HL-60 (cell line): Measurements from ENCODE around the gene GKN2.

Source experiments
- DNase-seq, 2 experiments: peaks; one replicate each; pipeline ENCODE4 v3.0.0-alpha.2; 2010 to 2020; ENCODE audit warnings: low read depth in 1 of 2, low spot score in 1 of 2
- H3K27ac ChIP-seq: fragments of 250-450 bp; sonication (Bioruptor Pico); replicated peaks from 2 replicates; pipeline ENCODE4 v1.5.1; 2020; ENCODE audit warnings: mild to moderate bottlenecking, moderate library complexity
- H3K27me3 ChIP-seq: fragments of 250-450 bp; sonication (Bioruptor Pico); 2 replicates; pipeline ENCODE4 v1.5.1; 2021; ENCODE audit warnings: mild to moderate bottlenecking, moderate library complexity; ENCODE audit not compliant: insufficient read depth, poor library complexity, severe bottlenecking
- H3K4me3 ChIP-seq: replicated peaks from 2 replicates; pipeline ENCODE4 v1.5.1; 2011; ENCODE audit warnings: mild to moderate bottlenecking, control low read depth, low read length; ENCODE audit not compliant: insufficient read depth
- GABPA ChIP-seq: IDR thresholded peaks from 2 replicates; pipeline ENCODE4 v1.6.1; 2012; ENCODE audit warnings: low read depth
- POLR2AphosphoS5 ChIP-seq: IDR thresholded peaks from 2 replicates; pipeline ENCODE4 v1.6.1; 2012; ENCODE audit warnings: low read depth
- SPI1 ChIP-seq: IDR thresholded peaks from 2 replicates; pipeline ENCODE4 v1.6.1; 2012; ENCODE audit warnings: low read depth, mild to moderate bottlenecking, borderline replicate concordance
- TF ChIP-seq, protein P1 (sequence below): IDR thresholded peaks from 2 replicates; pipeline ENCODE4 v1.6.1; 2012; ENCODE audit warnings: low read depth; ENCODE audit not compliant: insufficient replicate concordance
- TF ChIP-seq, protein P2 (sequence below): IDR thresholded peaks from one replicate; pipeline ENCODE4 v1.5.1; 2011; ENCODE audit warnings: low read length, control low read depth, inconsistent platforms; ENCODE audit not compliant: insufficient read depth

GKN2 gene

DNA sequence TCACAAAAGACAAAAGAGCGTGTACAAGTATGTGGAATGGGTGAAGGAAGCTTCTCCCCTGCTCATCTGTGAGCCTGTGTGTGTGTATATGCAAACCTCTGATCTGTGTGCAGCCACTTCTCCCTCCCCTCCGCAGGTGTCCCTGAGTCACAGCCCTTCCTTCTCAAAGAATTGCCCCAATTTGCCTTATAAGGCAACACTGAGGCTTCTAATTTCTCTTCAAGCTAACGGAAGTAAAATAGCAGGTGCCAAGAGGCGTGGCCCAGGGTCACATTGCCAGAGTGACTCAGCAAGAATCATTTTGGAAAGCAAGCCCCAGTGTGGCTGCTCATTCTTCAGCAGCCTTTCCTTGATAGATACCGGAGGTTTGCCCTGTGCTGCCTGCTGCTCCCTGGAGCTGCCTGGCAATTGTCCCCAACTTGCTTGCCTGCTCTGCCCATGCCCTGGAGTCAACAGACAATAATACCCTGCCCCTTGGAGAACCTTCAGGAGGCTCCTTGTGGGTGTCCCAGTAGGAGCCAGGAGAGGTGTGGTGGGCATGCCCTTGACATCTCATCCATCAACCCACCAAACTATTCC is 44.2 kb downstream of the GKN2 start:
- TF ChIP-seq, protein P1, sequence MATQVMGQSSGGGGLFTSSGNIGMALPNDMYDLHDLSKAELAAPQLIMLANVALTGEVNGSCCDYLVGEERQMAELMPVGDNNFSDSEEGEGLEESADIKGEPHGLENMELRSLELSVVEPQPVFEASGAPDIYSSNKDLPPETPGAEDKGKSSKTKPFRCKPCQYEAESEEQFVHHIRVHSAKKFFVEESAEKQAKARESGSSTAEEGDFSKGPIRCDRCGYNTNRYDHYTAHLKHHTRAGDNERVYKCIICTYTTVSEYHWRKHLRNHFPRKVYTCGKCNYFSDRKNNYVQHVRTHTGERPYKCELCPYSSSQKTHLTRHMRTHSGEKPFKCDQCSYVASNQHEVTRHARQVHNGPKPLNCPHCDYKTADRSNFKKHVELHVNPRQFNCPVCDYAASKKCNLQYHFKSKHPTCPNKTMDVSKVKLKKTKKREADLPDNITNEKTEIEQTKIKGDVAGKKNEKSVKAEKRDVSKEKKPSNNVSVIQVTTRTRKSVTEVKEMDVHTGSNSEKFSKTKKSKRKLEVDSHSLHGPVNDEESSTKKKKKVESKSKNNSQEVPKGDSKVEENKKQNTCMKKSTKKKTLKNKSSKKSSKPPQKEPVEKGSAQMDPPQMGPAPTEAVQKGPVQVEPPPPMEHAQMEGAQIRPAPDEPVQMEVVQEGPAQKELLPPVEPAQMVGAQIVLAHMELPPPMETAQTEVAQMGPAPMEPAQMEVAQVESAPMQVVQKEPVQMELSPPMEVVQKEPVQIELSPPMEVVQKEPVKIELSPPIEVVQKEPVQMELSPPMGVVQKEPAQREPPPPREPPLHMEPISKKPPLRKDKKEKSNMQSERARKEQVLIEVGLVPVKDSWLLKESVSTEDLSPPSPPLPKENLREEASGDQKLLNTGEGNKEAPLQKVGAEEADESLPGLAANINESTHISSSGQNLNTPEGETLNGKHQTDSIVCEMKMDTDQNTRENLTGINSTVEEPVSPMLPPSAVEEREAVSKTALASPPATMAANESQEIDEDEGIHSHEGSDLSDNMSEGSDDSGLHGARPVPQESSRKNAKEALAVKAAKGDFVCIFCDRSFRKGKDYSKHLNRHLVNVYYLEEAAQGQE, result peak; percentile 54
- TF ChIP-seq POLR2AphosphoS5, result peak; percentile 87
- TF ChIP-seq, protein P2, sequence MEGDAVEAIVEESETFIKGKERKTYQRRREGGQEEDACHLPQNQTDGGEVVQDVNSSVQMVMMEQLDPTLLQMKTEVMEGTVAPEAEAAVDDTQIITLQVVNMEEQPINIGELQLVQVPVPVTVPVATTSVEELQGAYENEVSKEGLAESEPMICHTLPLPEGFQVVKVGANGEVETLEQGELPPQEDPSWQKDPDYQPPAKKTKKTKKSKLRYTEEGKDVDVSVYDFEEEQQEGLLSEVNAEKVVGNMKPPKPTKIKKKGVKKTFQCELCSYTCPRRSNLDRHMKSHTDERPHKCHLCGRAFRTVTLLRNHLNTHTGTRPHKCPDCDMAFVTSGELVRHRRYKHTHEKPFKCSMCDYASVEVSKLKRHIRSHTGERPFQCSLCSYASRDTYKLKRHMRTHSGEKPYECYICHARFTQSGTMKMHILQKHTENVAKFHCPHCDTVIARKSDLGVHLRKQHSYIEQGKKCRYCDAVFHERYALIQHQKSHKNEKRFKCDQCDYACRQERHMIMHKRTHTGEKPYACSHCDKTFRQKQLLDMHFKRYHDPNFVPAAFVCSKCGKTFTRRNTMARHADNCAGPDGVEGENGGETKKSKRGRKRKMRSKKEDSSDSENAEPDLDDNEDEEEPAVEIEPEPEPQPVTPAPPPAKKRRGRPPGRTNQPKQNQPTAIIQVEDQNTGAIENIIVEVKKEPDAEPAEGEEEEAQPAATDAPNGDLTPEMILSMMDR, result no peak
- peak; percentile 45; the same call in 1 of the 2 replicates for TF ChIP-seq GABPA
- TF ChIP-seq SPI1, result 0 out of 2 replicates have a peak, but pooled peaks have one; percentile 27
- no peak overlapping the region for H3K4me3 ChIP-seq
- H3K27me3 ChIP-seq, result no peaks in the 10 kb centered on the region
- peak; percentile 95 to 97 for DNase-seq
- H3K27ac ChIP-seq, result peak overlapping the region; percentile 87

DNA sequence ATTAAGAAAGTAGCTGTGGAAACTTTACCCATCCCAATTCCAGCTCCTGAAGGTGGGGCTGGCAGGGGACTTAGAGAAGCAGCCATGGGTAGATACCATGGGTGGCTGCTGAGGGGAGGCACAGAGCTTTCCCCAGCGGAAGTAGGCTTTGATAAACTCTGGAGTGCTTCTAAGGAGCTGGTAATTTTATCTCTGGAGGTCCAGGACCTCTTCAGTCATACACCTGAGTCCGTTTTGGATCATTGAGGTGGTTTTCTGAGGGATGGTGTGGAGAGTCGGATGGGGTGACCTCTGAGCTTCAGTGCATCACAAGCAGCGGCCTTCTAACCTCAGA is 44.8 kb downstream of the GKN2 start:
- Histone ChIP-seq H3K27me3 (no peaks in the 10 kb centered on the region), H3K27ac (peak overlapping the region; percentile 87), H3K4me3 (no peak overlapping the region)
- DNase-seq, result no peak
- TF ChIP-seq, protein P2, result no peak
- TF ChIP-seq POLR2AphosphoS5, result no peak
- no peak for TF ChIP-seq SPI1
- TF ChIP-seq, protein P1, result no peak
- no peak for TF ChIP-seq GABPA

DNA sequence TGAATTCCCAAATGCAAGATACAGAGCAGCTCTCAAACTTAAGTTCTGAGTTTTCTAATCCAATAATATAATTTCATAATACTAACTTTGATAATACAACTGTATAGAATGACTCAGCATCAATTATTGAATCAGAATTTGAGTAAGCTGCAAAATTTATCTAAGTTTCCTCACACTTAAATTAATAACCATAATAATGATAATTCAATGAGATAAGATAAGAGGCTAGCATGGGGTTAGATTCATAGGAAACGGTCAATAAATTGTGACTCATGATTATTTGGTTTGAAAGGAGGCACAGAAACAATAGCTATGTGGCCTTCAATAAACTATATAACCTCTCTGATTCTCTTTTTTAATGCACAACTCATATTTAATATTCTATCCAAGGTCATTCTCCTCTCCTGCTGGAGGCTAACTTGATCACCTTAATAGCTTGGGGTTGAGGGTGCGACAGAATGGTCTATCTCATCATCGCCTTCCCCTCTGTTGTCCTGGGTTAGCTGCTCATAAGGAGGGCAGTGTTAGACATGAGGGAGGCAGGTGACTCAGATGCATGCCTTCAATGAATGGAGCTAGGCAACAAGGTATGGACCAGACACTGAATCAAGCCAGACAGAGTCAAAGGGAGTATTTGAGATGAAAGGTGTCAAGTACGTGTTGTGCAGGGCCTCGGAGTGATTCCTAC is 45.3 kb downstream of the GKN2 start:
- Histone ChIP-seq H3K4me3 (no peak overlapping the region), H3K27ac (peak overlapping the region; percentile 87), H3K27me3 (no peaks in the 10 kb centered on the region)
- TF ChIP-seq, protein P2, result no peak
- TF ChIP-seq POLR2AphosphoS5, result no peak
- TF ChIP-seq GABPA, result no peak
- TF ChIP-seq, protein P1, result no peak
- no peak for TF ChIP-seq SPI1
- DNase-seq, result no peak
